ENCODE measurements around the gene SARDH.
A peak's percentile ranks its signal among the peaks of the same experiment; 100 is the strongest.

Gene SARDH

DNA sequence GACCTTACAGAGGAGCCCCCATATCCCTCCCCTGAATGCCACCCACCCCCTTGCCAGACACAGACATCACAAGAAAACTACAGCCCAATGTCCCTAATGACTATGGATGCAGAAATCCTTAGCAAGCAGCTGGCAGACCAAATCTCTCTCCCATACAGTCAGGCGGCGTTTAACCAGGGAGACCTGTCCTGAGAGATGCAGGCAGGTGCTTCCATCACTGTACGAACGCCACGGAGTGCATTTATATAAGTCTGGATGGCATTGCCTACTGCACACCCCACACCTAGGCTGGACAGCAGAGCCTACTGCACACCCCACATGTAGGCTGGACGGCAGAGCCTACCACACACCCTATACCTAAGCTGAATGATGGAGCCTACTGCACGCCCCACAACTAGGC, 34.4 kb upstream of the SARDH start:
- Histone ChIP-seq H3K18ac (ENCODE audit: low read length) (no peak overlapping the region), H2BK15ac (replicated peaks; ENCODE audit: low read depth) (no peak overlapping the region), H3K4me2 (ENCODE audit: low read length) (no peak overlapping the region), H3K4ac (ENCODE audit: low read depth, low read length) (no peak overlapping the region), H2BK120ac (ENCODE audit: low read depth, low read length) (no peak overlapping the region), H3K23ac (ENCODE audit: low read length) (no peak overlapping the region), H3K4me3 (ENCODE audit: low read length) (no peak overlapping the region), H4K8ac (ENCODE audit: low read depth, low read length) (no peak overlapping the region), H3K79me2 (ENCODE audit: control insufficient read depth, insufficient read depth, low read length) (no peaks in the 10 kb centered on the region), H4K5ac (ENCODE audit: low read length) (no peak overlapping the region), H2BK5ac (ENCODE audit: low read length) (no peak overlapping the region), H3K56ac (ENCODE audit: low read length) (no peak overlapping the region), H3K27me3 (ENCODE audit: insufficient read depth, low read length, poor library complexity) (no peaks in the 10 kb centered on the region), H3K27ac (ENCODE audit: low read depth, low read length) (no peak overlapping the region), H3K36me3 (ENCODE audit: control insufficient read depth, insufficient read depth, low read length) (peaks cover 5% of the 10 kb centered on the region), H3K9ac (ENCODE audit: low read length) (no peak overlapping the region), H3K79me1 (ENCODE audit: low read length) (no peaks in the 10 kb centered on the region), H3K4me1 (ENCODE audit: control insufficient read depth, low read depth, low read length) (no peaks in the 10 kb centered on the region), H2AK5ac (ENCODE audit: low read length) (no peak overlapping the region)
- no CpG with 5 or more reads among the region's 7 CpGs for WGBS (ENCODE audit: extremely low coverage, insufficient coverage, low lambda C conversion rate)
- no peak for DNase-seq

- H3K27ac ChIP-seq (ENCODE audit: low read depth, low read length): no peak overlapping the region
- no peak for DNase-seq
- no peaks in the 10 kb centered on the region for H3K79me1 ChIP-seq (ENCODE audit: low read length)
- H2AK5ac ChIP-seq (ENCODE audit: low read length): no peak overlapping the region
- no peaks in the 10 kb centered on the region for H3K79me2 ChIP-seq (ENCODE audit: control insufficient read depth, insufficient read depth, low read length)
- no peaks in the 10 kb centered on the region for H3K27me3 ChIP-seq (ENCODE audit: insufficient read depth, low read length, poor library complexity)
- H3K4me1 ChIP-seq (ENCODE audit: control insufficient read depth, low read depth, low read length): no peaks in the 10 kb centered on the region
- no peak overlapping the region for H2BK15ac ChIP-seq (replicated peaks; ENCODE audit: low read depth)
- no peak overlapping the region for H4K5ac ChIP-seq (ENCODE audit: low read length)
- H4K8ac ChIP-seq (ENCODE audit: low read depth, low read length): no peak overlapping the region
- H2BK5ac ChIP-seq (ENCODE audit: low read length): no peak overlapping the region
- H3K4ac ChIP-seq (ENCODE audit: low read depth, low read length): no peak overlapping the region
- no peak overlapping the region for H3K56ac ChIP-seq (ENCODE audit: low read length)
- no peak overlapping the region for H3K18ac ChIP-seq (ENCODE audit: low read length)
- peaks cover 5% of the 10 kb centered on the region for H3K36me3 ChIP-seq (ENCODE audit: control insufficient read depth, insufficient read depth, low read length)
- no peak overlapping the region for H2BK120ac ChIP-seq (ENCODE audit: low read depth, low read length)
- no peak overlapping the region for H3K23ac ChIP-seq (ENCODE audit: low read length)
- no peak overlapping the region for H3K4me3 ChIP-seq (ENCODE audit: low read length)
- H3K9ac ChIP-seq (ENCODE audit: low read length): no peak overlapping the region
- no peak overlapping the region for H3K4me2 ChIP-seq (ENCODE audit: low read length)
- no CpG with 5 or more reads among the region's 26 CpGs for WGBS (ENCODE audit: extremely low coverage, insufficient coverage, low lambda C conversion rate)
These were observed 33.6 kb upstream of the SARDH start for GRCh38 chr9:133771486-133772482.

DNA sequence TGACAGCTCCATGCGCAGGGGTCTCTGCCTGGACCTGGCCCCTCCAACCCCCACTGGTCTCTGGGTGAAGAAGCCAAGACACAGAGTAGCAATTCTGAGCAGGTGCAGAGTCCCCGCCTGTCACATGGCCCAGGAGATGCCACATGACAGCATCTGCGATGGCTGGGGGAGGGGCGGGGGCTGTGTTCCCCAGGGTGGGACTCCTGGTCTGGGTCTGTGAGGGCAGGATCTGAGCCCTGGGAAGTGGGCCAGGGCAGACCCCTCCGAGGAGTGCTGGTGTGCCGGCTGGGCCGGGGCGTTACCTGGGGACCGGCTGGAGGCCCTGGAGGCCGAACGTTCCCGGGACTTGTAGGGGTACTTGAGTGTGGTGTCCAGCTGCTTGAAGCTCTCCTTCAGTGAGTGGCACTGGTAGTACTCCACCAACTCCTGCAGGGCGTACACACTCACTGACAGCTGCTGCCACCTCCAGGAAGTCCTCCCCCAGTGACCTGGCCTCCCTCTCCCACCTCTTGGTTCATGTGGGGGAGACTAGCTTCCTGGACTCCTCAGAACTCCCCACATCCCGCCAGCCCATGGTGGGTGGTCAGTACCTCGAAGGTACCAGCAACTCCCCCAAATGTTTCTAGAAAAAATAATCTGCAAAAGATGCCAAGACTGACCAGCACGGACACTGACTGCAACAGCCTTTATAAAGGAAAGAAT, 32.1 kb upstream of the SARDH start:
- Histone ChIP-seq H2AK5ac (ENCODE audit: low read length) (no peak overlapping the region), H3K18ac (ENCODE audit: low read length) (no peak overlapping the region), H3K79me1 (ENCODE audit: low read length) (no peaks in the 10 kb centered on the region), H4K5ac (ENCODE audit: low read length) (no peak overlapping the region), H3K27ac (ENCODE audit: low read depth, low read length) (no peak overlapping the region), H3K4me2 (ENCODE audit: low read length) (no peak overlapping the region), H3K56ac (ENCODE audit: low read length) (no peak overlapping the region), H3K9ac (ENCODE audit: low read length) (no peak overlapping the region), H3K4me1 (ENCODE audit: control insufficient read depth, low read depth, low read length) (no peaks in the 10 kb centered on the region), H2BK15ac (replicated peaks; ENCODE audit: low read depth) (no peak overlapping the region), H3K79me2 (ENCODE audit: control insufficient read depth, insufficient read depth, low read length) (no peaks in the 10 kb centered on the region), H3K36me3 (ENCODE audit: control insufficient read depth, insufficient read depth, low read length) (peaks cover 5% of the 10 kb centered on the region), H2BK5ac (ENCODE audit: low read length) (no peak overlapping the region), H2BK120ac (ENCODE audit: low read depth, low read length) (no peak overlapping the region), H4K8ac (ENCODE audit: low read depth, low read length) (no peak overlapping the region), H3K4ac (ENCODE audit: low read depth, low read length) (no peak overlapping the region), H3K27me3 (ENCODE audit: insufficient read depth, low read length, poor library complexity) (no peaks in the 10 kb centered on the region), H3K4me3 (ENCODE audit: low read length) (no peak overlapping the region), H3K23ac (ENCODE audit: low read length) (no peak overlapping the region)
- no CpG with 5 or more reads among the region's 16 CpGs for WGBS (ENCODE audit: extremely low coverage, insufficient coverage, low lambda C conversion rate)
- DNase-seq: no peak

DNA sequence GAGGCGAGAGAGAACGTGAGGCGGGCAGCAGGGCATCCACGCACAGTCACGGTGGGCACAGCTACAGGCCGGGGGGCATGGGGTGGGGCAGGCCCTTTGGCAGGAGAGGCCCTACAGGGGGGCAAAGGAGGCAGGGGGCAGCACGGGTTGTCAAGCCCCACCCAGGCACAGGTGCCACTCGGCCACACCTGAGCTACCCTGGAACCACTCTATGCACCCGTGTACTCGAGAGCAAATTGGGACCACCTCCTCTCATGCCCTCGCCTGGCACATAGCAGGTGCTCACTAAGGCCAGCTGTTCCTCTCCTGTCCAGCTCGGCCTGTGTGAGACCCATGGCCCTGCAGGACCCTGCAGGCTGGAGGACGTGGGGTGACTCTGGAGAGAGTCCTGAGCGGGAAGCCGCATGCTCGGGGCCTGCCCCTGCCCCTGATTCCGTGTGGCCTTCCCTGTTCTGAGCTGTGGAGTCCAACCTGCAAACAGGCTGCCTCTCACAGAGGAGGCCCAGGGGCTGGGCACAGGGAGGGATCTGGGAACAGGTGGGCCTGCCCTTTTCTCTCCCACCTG, 31.4 kb upstream of the SARDH start:
- H3K4me3 ChIP-seq (ENCODE audit: low read length): no peak overlapping the region
- H3K79me2 ChIP-seq (ENCODE audit: control insufficient read depth, insufficient read depth, low read length): no peaks in the 10 kb centered on the region
- DNase-seq: no peak

GRCh38 chr9:133768859-133769510, 30.8 kb upstream of the SARDH start:
- Histone ChIP-seq H3K56ac (ENCODE audit: low read length) (no peak overlapping the region), H2AK5ac (ENCODE audit: low read length) (no peak overlapping the region), H2BK15ac (replicated peaks; ENCODE audit: low read depth) (no peak overlapping the region), H3K18ac (ENCODE audit: low read length) (no peak overlapping the region), H3K23ac (ENCODE audit: low read length) (no peak overlapping the region), H2BK5ac (ENCODE audit: low read length) (no peak overlapping the region), H3K4ac (ENCODE audit: low read depth, low read length) (no peak overlapping the region), H2BK120ac (ENCODE audit: low read depth, low read length) (no peak overlapping the region), H3K36me3 (ENCODE audit: control insufficient read depth, insufficient read depth, low read length) (peaks cover 2% of the 10 kb centered on the region), H3K4me1 (ENCODE audit: control insufficient read depth, low read depth, low read length) (no peaks in the 10 kb centered on the region), H3K9ac (ENCODE audit: low read length) (no peak overlapping the region), H3K4me3 (ENCODE audit: low read length) (no peak overlapping the region), H3K79me2 (ENCODE audit: control insufficient read depth, insufficient read depth, low read length) (no peaks in the 10 kb centered on the region), H4K8ac (ENCODE audit: low read depth, low read length) (no peak overlapping the region), H4K5ac (ENCODE audit: low read length) (no peak overlapping the region), H3K4me2 (ENCODE audit: low read length) (no peak overlapping the region), H3K79me1 (ENCODE audit: low read length) (no peaks in the 10 kb centered on the region), H3K27me3 (ENCODE audit: insufficient read depth, low read length, poor library complexity) (no peaks in the 10 kb centered on the region), H3K27ac (ENCODE audit: low read depth, low read length) (no peak overlapping the region)
- WGBS (ENCODE audit: extremely low coverage, insufficient coverage, low lambda C conversion rate): no CpG with 5 or more reads among the region's 15 CpGs
- DNase-seq: peak; percentile 86

More for the DNA sequence above, 31.4 kb upstream of the SARDH start:
- no peaks in the 10 kb centered on the region for H3K27me3 ChIP-seq (ENCODE audit: insufficient read depth, low read length, poor library complexity)
- WGBS (ENCODE audit: extremely low coverage, insufficient coverage, low lambda C conversion rate): no CpG with 5 or more reads among the region's 17 CpGs
- H2BK15ac ChIP-seq (replicated peaks; ENCODE audit: low read depth): no peak overlapping the region
- no peak overlapping the region for H3K18ac ChIP-seq (ENCODE audit: low read length)
- no peaks in the 10 kb centered on the region for H3K4me1 ChIP-seq (ENCODE audit: control insufficient read depth, low read depth, low read length)
- no peaks in the 10 kb centered on the region for H3K79me1 ChIP-seq (ENCODE audit: low read length)
- no peak overlapping the region for H3K4ac ChIP-seq (ENCODE audit: low read depth, low read length)
- no peak overlapping the region for H3K23ac ChIP-seq (ENCODE audit: low read length)
- no peak overlapping the region for H3K9ac ChIP-seq (ENCODE audit: low read length)
- no peak overlapping the region for H3K27ac ChIP-seq (ENCODE audit: low read depth, low read length)
- H2AK5ac ChIP-seq (ENCODE audit: low read length): no peak overlapping the region
- no peak overlapping the region for H3K4me2 ChIP-seq (ENCODE audit: low read length)
- no peak overlapping the region for H2BK120ac ChIP-seq (ENCODE audit: low read depth, low read length)
- H4K8ac ChIP-seq (ENCODE audit: low read depth, low read length): no peak overlapping the region
- no peak overlapping the region for H3K56ac ChIP-seq (ENCODE audit: low read length)
- no peak overlapping the region for H4K5ac ChIP-seq (ENCODE audit: low read length)
- no peak overlapping the region for H2BK5ac ChIP-seq (ENCODE audit: low read length)
- H3K36me3 ChIP-seq (ENCODE audit: control insufficient read depth, insufficient read depth, low read length): peaks cover 3% of the 10 kb centered on the region

Data from mesendoderm (in vitro differentiated cells).